Stimulated activated CD4-positive, alpha-beta T cell treated with anti-CD3 and anti-CD28 coated beads, TNF-alpha, amount 100 ng/mL, for 48 hours (primary cell): Measurements from ENCODE around the gene LDHAL6A.
A peak's percentile ranks its signal among the peaks of the same experiment; 100 is the strongest.

Source experiments
- DNase-seq, 3 donors: peaks; one replicate each; pipeline ENCODE4 v3.0.0-alpha.2; 2020; ENCODE audit warnings: low read depth in 3 of 3

Gene LDHAL6A

GRCh38 chr11:18490736-18491485 is 35.3 kb downstream of the LDHAL6A start:
- no peak for DNase-seq

GRCh38 chr11:18491924-18492323 is 36.3 kb downstream of the LDHAL6A start:
- no peak for DNase-seq

- DNase-seq, result no peak
These were observed 37.2 kb downstream of the LDHAL6A start for GRCh38 chr11:18492888-18493287.

- DNase-seq, result no peak
These were observed 37.7 kb downstream of the LDHAL6A start for GRCh38 chr11:18493310-18493709.

- no peak for DNase-seq
These were observed 39.6 kb downstream of the LDHAL6A start for GRCh38 chr11:18495271-18495670.

- DNase-seq, result no peak
These were observed 40.0 kb downstream of the LDHAL6A start for GRCh38 chr11:18495703-18496102.

- no peak for DNase-seq
These were observed 42.4 kb downstream of the LDHAL6A start for GRCh38 chr11:18498039-18498438.

- DNase-seq, result no peak
These were observed 46.0 kb downstream of the LDHAL6A start for GRCh38 chr11:18501629-18502028.

- no peak for DNase-seq
These were observed 46.7 kb downstream of the LDHAL6A start for GRCh38 chr11:18502352-18502751.

- DNase-seq, result no peak
These were observed 65.5 kb downstream of the LDHAL6A start for GRCh38 chr11:18521122-18521521.

GRCh38 chr11:18522388-18522787 is 66.7 kb downstream of the LDHAL6A start:
- DNase-seq, result no peak

- no peak for DNase-seq
These were observed 67.4 kb downstream of the LDHAL6A start for GRCh38 chr11:18523084-18523483.

GRCh38 chr11:18524248-18524647 is 68.6 kb downstream of the LDHAL6A start:
- no peak for DNase-seq

GRCh38 chr11:18526130-18526520 is 70.5 kb downstream of the LDHAL6A start:
- DNase-seq, result no peak

GRCh38 chr11:18526521-18527296 is 71.1 kb downstream of the LDHAL6A start, which contains the start of gene TSG101:
TSG101 (minus strand) TSS chr11:18526942; CDS start chr11:18526816, 126 bp downstream.
- peak; percentile 85 to 90 (median 89) for DNase-seq

- no peak for DNase-seq
These were observed 71.9 kb downstream of the LDHAL6A start for GRCh38 chr11:18527512-18527911.
